Activated gamma-delta T cell treated with Interleukin-2 at 50 U/mL for 16 hours (primary cell): ENCODE measurements around the gene PRG2.
"Not testable (repeated sequence)": the region's sequence is repeated elsewhere in the genome, so short reads cannot be mapped to it uniquely, and the experiment has no call there.

ENCODE experiments used
- DNase-seq: peaks from one replicate; pipeline ENCODE4 v3.0.0-alpha.2; 2020

Gene PRG2

DNA sequence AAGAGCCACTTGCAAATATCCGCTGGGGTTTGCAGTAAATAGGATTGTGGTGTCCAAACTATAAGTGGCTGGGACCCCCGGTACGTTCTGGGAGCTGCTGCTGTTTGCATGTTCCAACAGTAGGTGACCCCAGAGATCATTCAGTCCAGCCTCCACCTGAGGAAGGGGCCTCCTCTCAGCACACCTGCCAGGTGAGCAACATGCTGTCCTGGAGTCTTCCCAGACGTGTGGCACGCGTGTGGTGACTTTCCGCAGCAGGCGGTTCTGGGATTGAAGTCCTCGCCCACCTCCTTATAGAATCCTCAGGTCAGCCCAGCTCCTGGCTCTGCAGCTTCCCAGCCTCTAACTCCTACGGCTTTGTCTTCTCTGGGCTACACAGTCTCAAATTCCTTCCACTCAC lies 45.6 kb downstream of the PRG2 start:
- DNase-seq: no peak

DNA sequence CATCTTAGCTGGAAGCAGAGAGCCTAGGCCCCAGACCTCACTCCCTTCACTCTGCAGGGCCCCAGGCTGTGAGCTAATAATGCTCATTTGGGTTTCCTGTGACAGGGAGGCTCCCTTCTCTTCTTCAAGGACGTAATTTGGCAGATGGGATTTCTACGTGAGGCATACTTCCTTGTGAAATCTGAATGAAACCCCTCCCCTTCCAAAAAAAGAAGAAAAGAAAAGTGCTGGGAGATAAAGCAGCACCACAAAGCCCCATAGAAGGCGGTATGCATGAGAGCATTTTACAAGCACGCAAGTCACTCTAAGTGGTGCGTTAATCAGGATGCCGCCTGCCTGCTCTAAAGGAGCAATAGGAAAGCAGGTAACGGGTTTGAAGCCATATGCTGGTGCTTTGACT lies 46.6 kb downstream of the PRG2 start:
- no peak for DNase-seq

DNA sequence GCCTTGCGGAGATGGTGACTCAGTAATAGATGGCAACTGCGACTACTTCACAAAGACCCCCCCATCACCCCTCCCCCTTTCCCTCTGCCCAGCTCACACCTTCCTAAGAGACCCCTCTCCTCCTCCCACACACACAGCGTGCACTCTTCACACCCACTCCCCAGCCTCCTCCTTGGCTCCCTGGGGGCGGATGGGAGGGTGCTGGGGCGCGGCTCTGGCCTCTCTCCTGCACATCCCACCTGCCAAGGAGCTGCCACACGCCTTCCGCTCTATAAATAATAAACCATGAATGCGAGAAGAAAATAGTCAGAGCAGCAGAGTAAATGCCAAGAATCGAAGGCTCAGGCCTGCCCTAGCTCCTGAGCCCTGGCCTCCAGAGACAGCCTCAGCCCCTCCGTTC lies 47.7 kb downstream of the PRG2 start:
- no peak for DNase-seq

DNA sequence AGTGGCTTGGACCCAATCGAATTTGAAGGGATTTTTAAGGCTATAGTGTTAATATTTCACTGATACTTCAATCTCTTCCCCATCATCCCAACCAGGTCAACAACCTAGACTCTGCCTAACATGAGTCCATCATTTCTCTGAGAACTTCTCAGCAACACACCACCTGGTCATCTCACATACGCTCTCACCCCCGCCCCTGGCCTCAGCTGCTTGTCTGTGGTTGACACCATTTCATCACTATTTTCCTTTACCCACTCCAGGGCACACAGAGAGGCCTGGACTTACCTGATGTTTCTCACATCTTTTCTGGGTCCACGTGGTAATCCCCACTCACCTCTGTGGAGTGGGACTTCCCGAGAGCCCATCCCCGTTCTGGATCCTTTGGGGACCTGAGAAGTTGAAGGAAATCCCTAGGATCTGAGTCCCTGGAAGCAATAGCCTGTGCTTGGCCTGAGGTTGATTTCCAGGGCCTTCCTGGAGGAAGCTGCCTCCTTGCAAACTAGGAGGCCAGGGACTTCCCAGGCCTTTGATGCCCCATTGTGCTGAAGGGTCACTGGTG lies 49.1 kb downstream of the PRG2 start:
- no peak for DNase-seq

DNA sequence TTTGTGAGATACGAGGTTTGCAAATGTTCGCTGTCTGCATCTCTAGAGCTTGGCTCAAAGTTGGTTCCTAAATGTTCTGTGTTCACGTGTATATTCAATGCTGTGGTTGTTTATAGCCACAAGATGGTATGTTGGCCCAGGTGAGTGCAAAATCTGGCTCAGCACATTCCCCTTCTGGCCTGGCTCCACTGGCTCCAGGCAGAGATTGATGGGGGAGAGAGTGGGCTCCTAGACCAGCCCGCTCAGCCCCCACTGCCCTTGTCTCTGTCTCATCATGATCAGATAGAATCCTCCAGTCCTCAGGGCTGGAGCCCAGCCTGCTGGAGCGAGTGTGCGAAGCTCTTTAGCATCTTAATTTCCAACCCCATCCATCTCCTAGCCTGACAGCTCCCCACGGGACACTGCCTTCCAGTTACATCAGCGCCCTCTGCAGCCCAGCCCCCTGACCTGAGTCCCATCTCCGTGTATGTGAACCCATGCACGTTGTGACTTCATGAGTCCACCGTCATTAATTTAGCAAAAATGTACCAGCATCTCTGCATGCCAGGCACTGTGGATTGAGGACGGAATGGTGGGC lies 50.3 kb downstream of the PRG2 start:
- no peak for DNase-seq

DNA sequence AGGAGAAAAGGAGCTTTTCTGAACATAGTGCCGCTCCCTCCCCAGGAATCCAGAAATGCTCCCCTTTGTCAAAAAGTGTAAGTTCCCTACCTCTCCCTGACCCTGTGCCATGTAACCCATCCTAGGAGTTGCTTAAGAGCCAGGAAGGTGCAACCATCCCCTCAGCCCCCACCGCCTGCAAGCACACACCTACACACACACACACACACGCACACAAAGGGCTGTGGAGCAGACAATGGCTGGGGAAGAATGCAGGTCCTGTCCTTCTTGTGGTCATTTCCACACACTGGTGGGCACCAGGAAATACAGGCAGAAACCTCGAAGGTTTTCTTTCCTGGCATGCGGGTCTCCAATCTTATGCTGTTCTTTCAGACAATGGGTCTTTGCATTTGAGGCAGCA lies 51.1 kb downstream of the PRG2 start:
- DNase-seq: no peak

DNA sequence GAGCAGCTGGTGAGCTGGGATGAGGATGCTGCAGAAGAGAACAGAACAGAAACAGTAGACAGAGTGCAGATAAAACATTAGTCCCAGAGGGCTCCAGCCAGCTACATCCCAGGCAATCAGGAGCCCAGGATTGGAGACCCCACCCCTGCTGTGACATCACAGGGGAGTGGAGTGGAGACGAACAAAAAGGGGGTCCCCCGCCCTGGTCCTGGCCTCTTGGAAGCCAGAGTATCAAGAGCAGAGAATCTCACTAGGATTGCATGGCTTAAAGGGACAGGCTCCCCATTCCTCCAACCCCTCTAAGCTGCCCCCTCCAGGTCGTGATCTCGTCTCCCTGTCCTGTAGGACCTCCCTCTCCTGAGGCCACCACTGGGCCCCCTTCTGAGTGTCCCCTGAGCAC lies 52.3 kb downstream of the PRG2 start, which contains the start of gene P2RX3:
P2RX3 (plus strand) TSS at position 211 of the 400 bp plus-strand sequence. CDS start 199 bp downstream, outside the sequence.
- no peak for DNase-seq

DNA sequence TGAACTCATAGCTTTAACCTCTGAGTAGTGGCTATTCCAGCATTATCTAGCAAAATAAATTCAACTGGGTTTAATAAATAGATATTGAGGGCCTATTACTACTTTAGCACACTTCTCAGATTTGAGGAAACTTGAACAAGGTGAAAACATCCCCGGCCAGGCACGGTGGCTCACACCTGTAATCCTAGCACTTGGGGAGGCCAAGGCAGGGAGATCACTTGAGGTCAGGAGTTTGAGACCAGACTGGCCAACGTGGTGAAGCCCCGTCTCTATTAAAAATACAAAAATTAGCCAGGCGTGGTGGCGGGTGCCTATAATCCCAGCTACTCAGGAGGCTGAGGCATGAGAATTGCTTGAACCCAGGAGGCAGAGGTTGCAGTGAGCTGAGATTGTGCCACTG lies 53.6 kb downstream of the PRG2 start:
- not testable (repeated sequence) for DNase-seq
